HEK293 (cell line): ENCODE measurements around the gene COMMD2.

Experiments
- CTCF ChIA-PET: fragments of 350-600 bp; formaldehyde crosslinking; extraction: SDS; loops from one replicate; lab custom pipeline; 2021; ENCODE audit warnings: antibody characterized with exemption; lab: Yijun Ruan, JAX
- POLR2A ChIA-PET: fragments of 300-600 bp; formaldehyde crosslinking; extraction: SDS; loops from one replicate; lab custom pipeline; 2020; ENCODE audit warnings: antibody characterized with exemption, inconsistent platforms; lab: Yijun Ruan, JAX
- H3K27ac ChIP-seq: fragments of 200-500 bp; sonication (Bioruptor generic); 2 replicates; pipeline ENCODE4 v1.5.1; 2014; ENCODE audit warnings: low read depth, low read length, control low read depth, inconsistent platforms; ENCODE audit errors: extremely low read depth
- H3K36me3 ChIP-seq, 2 experiments: fragments of 200-500 bp in 1 of 2; sonication (Bioruptor generic) in 1 of 2; 1 replicate in 1 of 2; 2 replicates in 1 of 2; pipeline ENCODE4 v1.5.1; 2014 to 2017; ENCODE audit warnings: inconsistent platforms in 2 of 2, low read length in 2 of 2; ENCODE audit not compliant: control insufficient read depth in 2 of 2, insufficient read depth in 1 of 2
- H3K4me1 ChIP-seq: fragments of 200-500 bp; sonication (Bioruptor generic); 2 replicates; pipeline ENCODE4 v1.5.1; 2014; ENCODE audit warnings: mild to moderate bottlenecking, low read length, inconsistent platforms; ENCODE audit not compliant: control insufficient read depth, insufficient read depth
- H3K4me3 ChIP-seq: 2 replicates; pipeline ENCODE4 v1.5.1; 2011; ENCODE audit warnings: low read depth, mild to moderate bottlenecking, control low read depth, low read length, moderate library complexity
- H3K9me3 ChIP-seq: fragments of 200-500 bp; sonication (Bioruptor generic); 2 replicates; pipeline ENCODE4 v1.5.1; 2014; ENCODE audit warnings: low read depth, low read length, inconsistent platforms; ENCODE audit not compliant: control insufficient read depth, insufficient read depth
- HOXC10 ChIP-seq: sonication (generic); formaldehyde crosslinking; IDR thresholded peaks from 2 replicates; pipeline ENCODE4 v1.8.1; 2023; ENCODE audit warnings: mild to moderate bottlenecking, missing genetic modification reagents
- KLF16 ChIP-seq: fragments of 450-650 bp; formaldehyde crosslinking; IDR thresholded peaks from 2 replicates; pipeline ENCODE4 v1.5.1; 2017; ENCODE audit warnings: missing biosample characterization, missing genetic modification characterization
- OVOL3 ChIP-seq: fragments of 450-650 bp; formaldehyde crosslinking; IDR thresholded peaks from 2 replicates; pipeline ENCODE4 v1.5.1; 2016; ENCODE audit warnings: missing biosample characterization, missing genetic modification characterization
- ZBTB48 ChIP-seq: fragments of 450-650 bp; formaldehyde crosslinking; IDR thresholded peaks from 2 replicates; pipeline ENCODE4 v1.5.1; 2016; ENCODE audit warnings: missing biosample characterization, missing genetic modification characterization
- ZNF169 ChIP-seq: fragments of 450-650 bp; formaldehyde crosslinking; IDR thresholded peaks from 2 replicates; pipeline ENCODE4 v1.5.1; 2016; ENCODE audit warnings: missing biosample characterization, missing genetic modification characterization
- ZNF175 ChIP-seq: fragments of 450-650 bp; formaldehyde crosslinking; IDR thresholded peaks from 2 replicates; pipeline ENCODE4 v1.5.1; 2016; ENCODE audit warnings: missing biosample characterization, missing genetic modification characterization
- ZNF292 ChIP-seq: fragments of 450-650 bp; formaldehyde crosslinking; IDR thresholded peaks from 2 replicates; pipeline ENCODE4 v1.5.1; 2016; ENCODE audit warnings: low read depth, missing biosample characterization, missing genetic modification characterization, borderline replicate concordance
- ZNF302 ChIP-seq: fragments of 450-650 bp; formaldehyde crosslinking; IDR thresholded peaks from 2 replicates; pipeline ENCODE4 v1.5.1; 2016; ENCODE audit warnings: missing biosample characterization, missing genetic modification characterization, low read depth
- ZNF366 ChIP-seq: fragments of 450-650 bp; formaldehyde crosslinking; conservative IDR thresholded peaks from 2 replicates; pipeline ENCODE4 v1.5.1; 2016; ENCODE audit warnings: missing biosample characterization, missing genetic modification characterization
- ZNF37A ChIP-seq: fragments of 450-650 bp; IDR thresholded peaks from 2 replicates; pipeline ENCODE4 v1.5.1; 2018; ENCODE audit warnings: missing biosample characterization, missing genetic modification characterization
- ZNF555 ChIP-seq: fragments of 450-650 bp; formaldehyde crosslinking; conservative IDR thresholded peaks from 2 replicates; pipeline ENCODE4 v1.5.1; 2017; ENCODE audit warnings: missing biosample characterization, mild to moderate bottlenecking, missing genetic modification characterization, inconsistent platforms
- ZNF571 ChIP-seq: fragments of 450-650 bp; formaldehyde crosslinking; IDR thresholded peaks from 2 replicates; pipeline ENCODE4 v1.5.0; 2017; ENCODE audit warnings: missing biosample characterization, missing genetic modification characterization
- ZNF792 ChIP-seq: fragments of 450-650 bp; formaldehyde crosslinking; IDR thresholded peaks from 2 replicates; pipeline ENCODE4 v1.5.1; 2016; ENCODE audit warnings: missing biosample characterization, missing genetic modification characterization
- ZNF837 ChIP-seq: fragments of 450-650 bp; formaldehyde crosslinking; IDR thresholded peaks from 2 replicates; pipeline ENCODE4 v1.5.1; 2016; ENCODE audit warnings: missing biosample characterization, missing genetic modification characterization
- TF ChIP-seq, protein P1 (sequence below): fragments of 450-650 bp; formaldehyde crosslinking; IDR thresholded peaks from 2 replicates; pipeline ENCODE4 v1.5.1; 2016; ENCODE audit warnings: missing biosample characterization, missing genetic modification characterization
- TF ChIP-seq, protein P2 (sequence below): fragments of 450-650 bp; formaldehyde crosslinking; IDR thresholded peaks from 2 replicates; pipeline ENCODE4 v1.5.1; 2016; ENCODE audit warnings: missing biosample characterization, missing genetic modification characterization, borderline replicate concordance
- TF ChIP-seq, protein P3 (sequence below): fragments of 450-650 bp; formaldehyde crosslinking; IDR thresholded peaks from 2 replicates; pipeline ENCODE4 v1.5.1; 2016; ENCODE audit warnings: missing biosample characterization, missing genetic modification characterization

The COMMD2 gene

DNA sequence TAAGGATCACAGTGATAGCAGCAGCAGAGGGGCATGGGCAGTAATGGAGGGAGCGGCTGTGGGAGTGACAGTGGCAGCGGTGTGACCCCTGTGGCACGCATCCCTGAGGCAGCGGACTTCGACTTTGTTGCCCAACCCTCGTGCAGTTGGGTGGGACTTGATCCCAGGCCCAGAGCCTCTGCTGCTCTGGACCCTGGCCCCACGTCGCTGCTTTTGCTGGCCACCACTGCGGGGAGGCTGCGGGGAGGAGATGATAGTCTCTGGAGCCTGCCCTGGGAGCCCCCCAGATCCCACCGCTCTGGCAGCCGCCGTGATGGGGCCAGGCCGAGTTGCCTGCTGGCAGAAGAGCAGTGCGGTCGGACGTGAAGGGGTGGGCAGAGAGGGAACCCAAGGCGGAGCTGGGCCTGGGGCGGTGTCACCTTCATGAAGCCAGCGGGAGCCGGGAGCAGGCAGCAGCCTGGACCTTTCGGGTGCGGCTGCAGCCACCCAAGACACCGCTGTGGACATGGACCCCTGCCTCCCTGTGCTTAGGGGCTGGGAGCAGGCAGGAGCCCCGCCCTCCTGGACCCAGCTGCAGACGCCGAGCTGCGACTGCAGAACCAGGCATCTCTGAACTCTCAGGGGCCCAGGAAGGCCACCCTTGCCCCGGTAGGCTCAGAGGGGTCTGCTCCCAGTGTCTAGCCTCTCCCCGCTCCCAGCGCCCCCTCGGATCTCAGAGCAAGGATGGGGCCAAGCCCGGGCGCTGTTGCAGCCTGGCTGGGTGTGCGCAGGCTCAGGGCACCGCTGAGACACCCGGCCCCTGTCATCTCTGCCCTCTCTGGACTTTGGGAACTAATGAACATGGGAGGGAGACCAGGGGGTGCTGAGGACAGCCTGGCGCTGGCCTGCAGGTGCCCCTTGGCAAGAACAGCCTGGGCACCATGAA, 38.3 kb downstream of the COMMD2 start:
- TF ChIP-seq OVOL3 (tag by site-specific recombination) (no peak), ZNF37A (tag by site-specific recombination) (no peak), ZNF792 (no peak), KLF16 (no peak), HOXC10 (no peak), ZNF366 (no peak), ZNF571 (tag by site-specific recombination) (no peak), ZNF169 (tag by site-specific recombination) (no peak), ZNF292 (no peak), ZNF555 (tag by site-specific recombination) (no peak)
- TF ChIP-seq, protein P1, sequence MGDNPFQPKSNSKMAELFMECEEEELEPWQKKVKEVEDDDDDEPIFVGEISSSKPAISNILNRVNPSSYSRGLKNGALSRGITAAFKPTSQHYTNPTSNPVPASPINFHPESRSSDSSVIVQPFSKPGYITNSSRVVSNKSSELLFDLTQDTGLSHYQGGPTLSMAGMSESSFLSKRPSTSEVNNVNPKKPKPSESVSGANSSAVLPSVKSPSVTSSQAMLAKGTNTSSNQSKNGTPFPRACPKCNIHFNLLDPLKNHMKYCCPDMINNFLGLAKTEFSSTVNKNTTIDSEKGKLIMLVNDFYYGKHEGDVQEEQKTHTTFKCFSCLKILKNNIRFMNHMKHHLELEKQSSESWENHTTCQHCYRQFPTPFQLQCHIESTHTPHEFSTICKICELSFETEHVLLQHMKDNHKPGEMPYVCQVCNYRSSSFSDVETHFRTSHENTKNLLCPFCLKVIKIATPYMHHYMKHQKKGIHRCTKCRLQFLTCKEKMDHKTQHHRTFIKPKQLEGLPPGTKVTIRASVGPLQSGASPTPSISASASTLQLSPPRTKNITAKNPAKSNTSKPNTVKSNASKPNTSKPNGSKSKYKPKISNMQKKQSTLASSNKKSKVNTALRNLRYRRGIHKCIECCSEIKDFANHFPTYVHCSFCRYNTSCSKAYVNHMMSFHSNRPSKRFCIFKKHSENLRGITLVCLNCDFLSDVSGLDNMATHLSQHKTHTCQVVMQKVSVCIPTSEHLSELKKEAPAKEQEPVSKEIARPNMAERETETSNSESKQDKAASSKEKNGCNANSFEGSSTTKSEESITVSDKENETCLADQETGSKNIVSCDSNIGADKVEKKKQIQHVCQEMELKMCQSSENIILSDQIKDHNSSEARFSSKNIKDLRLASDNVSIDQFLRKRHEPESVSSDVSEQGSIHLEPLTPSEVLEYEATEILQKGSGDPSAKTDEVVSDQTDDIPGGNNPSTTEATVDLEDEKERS: no peak
- Histone ChIP-seq H3K4me1 (no peaks in the 10 kb centered on the region), H3K27ac (no peak overlapping the region), H3K36me3 (no peaks in the 10 kb centered on the region), H3K4me3 (no peak overlapping the region), H3K9me3 (no peaks in the 10 kb centered on the region)
- POLR2A ChIA-PET: no interaction called here
- CTCF ChIA-PET: no interaction called here

DNA sequence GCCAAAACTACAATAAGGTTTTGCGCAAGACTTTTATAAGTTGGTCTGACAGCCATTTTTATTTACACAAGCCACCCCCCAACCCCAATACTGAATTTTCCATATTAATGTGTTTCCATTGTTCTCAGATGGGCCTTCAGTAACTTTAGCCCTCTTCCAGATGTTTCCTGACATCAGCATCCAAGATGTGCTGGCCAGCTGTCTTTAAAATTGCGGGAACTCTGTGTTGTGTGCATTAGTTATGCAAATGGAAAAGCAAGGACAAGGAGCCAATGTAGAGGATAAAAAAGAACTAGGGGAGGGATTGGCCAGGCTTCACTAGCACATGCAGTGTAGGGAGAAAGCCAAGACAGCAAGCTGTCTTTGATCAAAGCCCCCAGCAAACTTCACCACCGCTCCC, 45.4 kb downstream of the COMMD2 start:
- Histone ChIP-seq H3K9me3 (no peaks in the 10 kb centered on the region), H3K4me3 (no peak overlapping the region), H3K27ac (no peak overlapping the region), H3K36me3 (no peaks in the 10 kb centered on the region), H3K4me1 (no peaks in the 10 kb centered on the region)
- ChIA-PET POLR2A (no interaction called here), CTCF (interaction anchor here (0.7 kb wide), 1 partner anchor 10 kb away, joined by 3 read pairs; no protein-coding TSS in a partner anchor)
- no peak for TF ChIP-seq ZNF837 (tag by site-specific recombination)
- TF ChIP-seq, protein P2, sequence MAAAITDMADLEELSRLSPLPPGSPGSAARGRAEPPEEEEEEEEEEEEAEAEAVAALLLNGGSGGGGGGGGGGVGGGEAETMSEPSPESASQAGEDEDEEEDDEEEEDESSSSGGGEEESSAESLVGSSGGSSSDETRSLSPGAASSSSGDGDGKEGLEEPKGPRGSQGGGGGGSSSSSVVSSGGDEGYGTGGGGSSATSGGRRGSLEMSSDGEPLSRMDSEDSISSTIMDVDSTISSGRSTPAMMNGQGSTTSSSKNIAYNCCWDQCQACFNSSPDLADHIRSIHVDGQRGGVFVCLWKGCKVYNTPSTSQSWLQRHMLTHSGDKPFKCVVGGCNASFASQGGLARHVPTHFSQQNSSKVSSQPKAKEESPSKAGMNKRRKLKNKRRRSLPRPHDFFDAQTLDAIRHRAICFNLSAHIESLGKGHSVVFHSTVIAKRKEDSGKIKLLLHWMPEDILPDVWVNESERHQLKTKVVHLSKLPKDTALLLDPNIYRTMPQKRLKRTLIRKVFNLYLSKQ (tag by site-specific recombination): no peak
- TF ChIP-seq ZNF302: no peak
- no peak for TF ChIP-seq ZNF175 (tag by site-specific recombination)
- TF ChIP-seq, protein P3, sequence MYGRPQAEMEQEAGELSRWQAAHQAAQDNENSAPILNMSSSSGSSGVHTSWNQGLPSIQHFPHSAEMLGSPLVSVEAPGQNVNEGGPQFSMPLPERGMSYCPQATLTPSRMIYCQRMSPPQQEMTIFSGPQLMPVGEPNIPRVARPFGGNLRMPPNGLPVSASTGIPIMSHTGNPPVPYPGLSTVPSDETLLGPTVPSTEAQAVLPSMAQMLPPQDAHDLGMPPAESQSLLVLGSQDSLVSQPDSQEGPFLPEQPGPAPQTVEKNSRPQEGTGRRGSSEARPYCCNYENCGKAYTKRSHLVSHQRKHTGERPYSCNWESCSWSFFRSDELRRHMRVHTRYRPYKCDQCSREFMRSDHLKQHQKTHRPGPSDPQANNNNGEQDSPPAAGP (tag by site-specific recombination): no peak
- TF ChIP-seq ZBTB48 (tag by site-specific recombination): no peak
- TF ChIP-seq, all 188 proteins: peak for 0
